Stimulated activated CD8-positive, alpha-beta memory T cell treated with anti-CD3 and anti-CD28 coated beads, Interleukin-2, amount 100 ng/mL, for 1 hour (primary cell): Measurements from ENCODE around the gene SEMA3E.
"Not testable (repeated sequence)": the region's sequence is repeated elsewhere in the genome, so short reads cannot be mapped to it uniquely, and the experiment has no call there.

ENCODE experiments used
- DNase-seq, 2 donors: peaks; one replicate each; pipeline ENCODE4 v3.0.0-alpha.2; 2020; ENCODE audit warnings: low read depth in 2 of 2

Gene SEMA3E

DNA sequence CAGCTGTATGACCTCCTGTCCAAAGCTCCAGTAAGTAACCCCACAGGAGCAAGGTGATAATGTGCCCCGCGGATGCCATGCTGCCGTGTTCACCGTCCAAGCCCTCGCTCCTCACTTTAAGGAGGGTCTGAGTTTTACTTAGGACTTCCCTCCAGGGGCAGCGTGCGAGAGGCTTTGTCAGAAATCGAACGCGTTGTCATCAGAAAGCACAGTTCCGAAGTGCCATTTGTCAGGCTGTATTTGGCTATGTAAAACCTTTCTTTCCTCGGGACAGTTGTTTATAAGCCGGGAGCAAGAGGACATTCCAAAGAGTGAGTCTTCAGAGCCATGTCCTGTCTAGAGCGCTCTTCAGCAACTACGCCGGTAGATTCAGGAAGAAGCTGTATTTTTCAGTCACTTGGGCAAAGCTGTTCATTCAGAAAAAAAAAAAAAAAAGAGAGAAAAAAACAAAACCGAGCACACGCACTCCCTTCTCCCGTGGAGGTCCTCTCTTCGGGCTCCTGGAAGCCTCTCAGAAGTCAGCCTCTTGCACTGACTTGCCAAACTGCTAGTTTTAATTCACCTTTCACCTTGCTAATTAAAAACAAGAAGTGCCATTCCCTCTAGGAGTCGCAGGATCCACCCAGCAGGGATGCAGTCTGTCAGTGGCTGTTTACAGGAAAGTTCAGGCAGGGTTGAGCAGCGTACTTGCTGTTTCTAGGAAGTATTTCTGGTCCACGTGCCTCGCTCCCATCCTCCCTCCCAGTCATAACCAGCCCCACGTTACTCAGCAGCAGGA lies at the start of gene SEMA3E:
Gene SEMA3E (minus strand): TSS at position 676 of the 778 bp plus-strand sequence.
- no peak for DNase-seq

DNA sequence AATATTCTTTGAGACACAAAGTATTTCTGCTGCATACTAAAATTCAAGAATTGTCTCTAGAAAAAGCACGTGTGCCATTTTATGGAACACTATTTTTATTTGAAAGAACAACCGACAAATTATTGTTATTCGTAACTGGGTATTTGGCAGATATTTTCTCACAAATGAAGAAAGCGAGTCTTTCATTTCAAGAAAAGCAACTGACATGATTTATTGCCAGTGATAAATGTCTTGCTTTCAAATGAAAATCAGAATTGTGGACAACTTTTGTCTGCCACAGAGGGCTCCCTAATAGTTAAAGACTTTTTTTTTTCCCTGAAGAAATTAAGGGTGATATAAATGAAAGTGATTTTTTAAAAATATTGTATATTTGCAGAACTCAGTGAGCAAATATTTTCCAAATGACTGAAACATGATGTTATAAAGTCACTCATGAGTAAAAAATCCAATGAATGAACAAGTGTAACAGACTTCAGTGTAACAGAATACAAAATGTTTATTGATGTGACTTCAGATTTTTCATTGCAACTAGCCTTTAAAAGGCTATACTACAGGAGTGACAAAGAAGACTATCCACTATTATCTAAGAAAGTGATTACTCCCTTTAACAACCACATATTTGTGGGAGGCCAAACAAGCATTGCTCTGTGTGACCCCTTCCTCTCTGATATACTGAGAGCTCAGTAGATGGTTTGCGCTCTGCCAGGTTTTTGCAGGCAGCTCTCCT lies 49.0 kb upstream of the SEMA3E start:
- DNase-seq, result no peak

DNA sequence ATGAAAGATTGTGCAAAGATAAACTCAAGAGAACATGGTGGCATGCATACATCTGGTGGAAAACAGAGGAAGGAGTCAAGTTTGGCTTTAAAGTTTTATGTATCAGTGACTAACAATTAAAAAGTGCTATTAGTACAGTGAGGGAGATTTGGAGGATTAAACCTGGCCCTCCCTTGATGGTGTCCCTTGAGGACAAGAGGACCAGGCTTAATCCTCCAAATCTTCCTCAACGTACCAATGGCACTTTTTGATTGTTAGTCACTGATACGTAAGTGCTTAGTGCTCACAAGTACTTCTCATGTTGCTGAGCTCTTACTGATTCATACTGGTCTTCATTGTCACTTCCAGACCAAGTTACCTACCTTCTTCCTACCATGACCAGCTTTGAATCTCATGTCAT lies 47.2 kb upstream of the SEMA3E start:
- DNase-seq, result no peak

DNA sequence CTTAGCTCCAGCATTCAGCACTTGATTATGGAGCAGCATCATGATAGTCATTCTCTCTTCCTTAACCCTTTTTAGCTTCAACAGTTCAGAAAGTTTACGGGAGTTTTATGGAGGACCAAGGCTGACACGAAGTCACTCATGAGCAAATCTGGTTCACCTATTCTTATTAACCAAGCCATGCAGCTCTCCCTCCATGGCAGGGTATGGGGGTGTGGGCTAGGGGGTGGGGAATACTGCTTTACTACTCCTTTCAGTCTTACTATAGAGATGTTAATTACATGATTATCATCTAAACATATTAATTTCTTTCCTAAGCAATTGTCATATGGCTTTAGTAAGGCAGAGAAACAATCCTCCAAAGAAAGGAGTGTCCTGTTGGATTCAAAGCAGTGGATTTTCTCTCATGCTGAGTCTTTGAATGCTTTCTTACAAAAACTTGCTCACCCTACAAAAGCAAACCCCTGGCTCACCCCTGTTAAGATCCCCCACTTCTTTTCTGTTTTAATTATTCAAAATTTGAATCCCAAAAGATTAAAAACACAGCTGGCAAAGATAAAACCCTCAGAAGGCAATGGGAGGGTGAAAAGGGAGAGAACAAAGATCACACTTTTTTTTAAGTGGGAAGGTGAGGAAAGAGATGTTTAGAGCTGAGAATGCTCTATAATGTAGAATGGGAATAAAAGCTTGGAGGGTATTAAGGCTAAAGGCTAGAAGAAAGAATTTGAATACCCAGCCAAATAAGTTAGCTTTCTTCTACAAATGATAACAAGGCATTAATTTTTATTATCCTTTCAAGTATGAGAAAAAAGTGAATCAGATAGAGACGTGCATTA lies 46.4 kb upstream of the SEMA3E start:
- DNase-seq, result no peak

DNA sequence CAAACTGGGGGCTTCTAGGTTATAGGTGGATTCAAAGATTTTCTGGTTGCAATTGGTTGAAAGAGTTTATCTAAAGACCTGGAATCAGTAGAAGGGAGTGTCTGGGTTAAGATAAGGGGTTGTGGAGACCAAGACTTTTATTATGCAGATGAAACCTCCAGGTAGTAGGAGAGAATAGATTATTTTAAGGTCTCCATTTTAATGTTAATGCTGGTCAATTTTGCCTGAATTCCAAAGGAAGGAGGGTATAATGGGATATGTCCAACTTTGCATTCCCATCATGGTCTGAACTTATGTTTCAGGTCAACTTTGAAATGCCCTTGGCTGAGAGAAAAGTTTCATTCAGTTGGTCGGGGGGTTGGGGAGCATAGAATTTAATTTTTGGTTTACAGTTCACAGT lies 44.3 kb upstream of the SEMA3E start:
- DNase-seq, result no peak

DNA sequence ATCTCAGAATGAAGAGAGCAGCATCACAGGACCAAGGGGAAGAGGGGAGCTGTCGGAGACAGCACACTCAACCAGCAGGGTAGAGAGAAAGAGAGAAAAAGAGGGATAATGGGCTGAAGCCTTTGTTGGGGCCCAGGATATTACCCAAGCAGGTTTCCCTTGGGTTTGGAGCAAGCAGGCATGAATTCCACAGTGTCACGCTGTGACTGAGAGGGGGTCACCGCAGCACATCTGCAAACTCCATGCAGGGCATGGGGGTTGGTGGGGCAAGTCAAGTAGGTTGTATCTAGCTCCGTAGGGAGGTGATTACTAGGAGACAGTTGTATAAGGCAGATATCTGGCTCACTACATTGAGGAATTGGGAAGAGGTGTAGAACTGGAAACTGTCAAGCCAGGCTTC lies 42.2 kb upstream of the SEMA3E start:
- no peak for DNase-seq

DNA sequence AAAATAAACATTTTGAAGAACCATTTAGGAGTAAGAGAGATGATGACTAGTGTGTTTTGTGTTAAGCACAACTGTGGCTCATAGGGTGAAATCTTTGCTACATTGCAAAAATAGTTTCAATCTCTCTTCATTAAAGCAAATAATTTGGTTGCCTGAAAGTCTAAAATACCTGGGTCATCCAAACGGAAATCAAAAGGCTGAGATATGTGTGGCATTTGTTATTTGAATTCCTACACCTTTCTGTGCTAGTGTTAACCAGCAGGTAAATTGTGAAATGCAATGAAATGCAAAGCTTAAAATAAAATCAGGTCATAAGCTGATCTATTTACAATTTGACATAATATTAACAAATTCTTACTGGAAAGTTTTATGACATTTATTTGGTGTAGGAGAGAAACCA lies 40.9 kb upstream of the SEMA3E start:
- DNase-seq, result no peak

DNA sequence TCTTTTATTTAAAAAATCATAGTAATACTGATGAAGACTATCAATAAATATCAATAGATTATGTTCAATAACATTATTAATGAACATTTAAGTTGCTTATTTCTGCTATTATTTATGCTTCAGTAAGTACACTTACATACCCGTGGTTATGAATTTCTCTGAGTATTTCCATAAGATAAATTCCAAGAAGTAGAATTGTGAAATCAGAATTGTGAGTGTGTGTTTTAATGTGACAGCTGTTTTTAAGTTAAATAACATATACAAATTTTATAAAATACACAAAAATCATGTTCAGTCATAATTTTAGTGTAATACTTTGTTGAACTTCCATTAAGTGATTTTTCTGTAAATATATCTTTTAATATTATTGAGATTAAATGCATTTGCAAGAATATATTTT lies 37.5 kb upstream of the SEMA3E start:
- no peak for DNase-seq

DNA sequence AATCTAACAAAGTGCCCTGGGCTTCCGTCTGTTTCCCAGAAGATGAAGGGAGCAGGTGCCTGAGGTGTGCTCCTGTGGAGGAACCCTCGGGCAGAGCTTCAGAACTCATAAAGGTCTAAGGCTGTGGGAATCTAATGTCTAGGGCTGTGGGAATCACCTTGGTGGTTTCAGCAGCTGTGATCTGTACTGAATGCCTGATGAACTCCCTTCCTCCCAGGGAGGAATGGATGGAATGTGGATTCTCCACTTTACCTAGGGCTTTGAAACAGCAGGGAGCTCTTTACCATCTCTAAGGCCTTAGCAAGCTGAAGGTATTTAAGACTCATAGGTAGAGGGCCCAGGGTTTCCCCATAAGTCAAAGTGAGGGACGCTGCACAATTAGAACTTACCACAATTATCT lies 36.0 kb upstream of the SEMA3E start:
- DNase-seq, result no peak

DNA sequence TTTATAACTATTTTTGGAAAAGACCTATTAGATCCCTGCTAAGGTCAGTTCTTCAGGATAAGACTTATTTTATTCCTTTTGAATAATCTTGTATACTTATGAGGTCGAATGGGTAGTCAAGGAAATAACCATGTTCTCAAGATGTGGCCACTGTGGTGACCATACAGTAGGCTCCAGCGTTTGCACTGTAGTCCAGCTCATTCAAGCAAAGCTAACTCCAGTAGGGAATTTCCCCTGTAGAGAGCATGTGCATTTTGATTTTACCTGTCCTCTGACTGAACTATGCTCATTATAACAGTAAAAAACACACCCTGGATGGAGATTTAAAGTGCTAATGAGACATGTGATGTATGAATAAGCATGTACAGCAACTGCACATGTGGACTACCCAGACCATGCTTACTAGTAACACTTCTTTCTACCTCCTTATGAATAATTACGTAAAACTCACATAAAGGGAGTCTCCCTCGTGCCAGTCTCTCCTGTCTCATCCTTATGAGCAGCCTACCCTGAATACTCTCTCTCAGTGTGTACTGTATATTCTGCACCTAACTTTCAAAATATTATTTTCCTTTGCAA lies 32.4 kb upstream of the SEMA3E start:
- DNase-seq, result no peak

DNA sequence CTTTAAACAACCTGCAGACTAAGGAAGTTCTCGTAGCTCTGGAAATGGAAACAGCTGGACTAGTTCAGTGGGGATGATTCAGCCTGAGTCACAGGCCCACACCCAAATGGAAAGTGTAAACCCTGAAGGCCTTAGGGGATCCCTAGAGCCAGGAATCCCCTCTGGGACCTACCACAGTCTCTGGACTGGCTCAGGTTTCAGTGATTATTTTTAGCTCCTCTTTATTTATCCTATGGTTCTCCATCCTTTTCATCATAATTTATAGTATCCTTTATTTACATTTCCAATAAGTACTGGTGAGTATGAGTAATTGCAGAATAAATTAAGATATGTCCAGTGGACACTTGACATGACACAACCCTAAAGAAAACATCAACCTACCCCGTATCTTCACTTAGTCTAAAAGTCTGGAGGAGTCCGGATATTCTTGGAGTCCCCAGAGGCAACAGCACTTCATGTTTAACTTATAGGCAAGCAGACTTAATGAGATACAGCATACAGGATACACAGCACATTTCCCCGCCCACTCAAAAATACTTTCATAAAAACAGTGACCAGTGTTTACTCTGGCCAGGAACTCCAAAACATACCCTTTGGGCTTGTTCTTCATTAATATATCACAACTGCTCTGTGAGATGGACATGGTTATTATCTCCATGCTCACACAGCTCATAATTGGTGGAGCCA lies 28.4 kb upstream of the SEMA3E start:
- no peak for DNase-seq

DNA sequence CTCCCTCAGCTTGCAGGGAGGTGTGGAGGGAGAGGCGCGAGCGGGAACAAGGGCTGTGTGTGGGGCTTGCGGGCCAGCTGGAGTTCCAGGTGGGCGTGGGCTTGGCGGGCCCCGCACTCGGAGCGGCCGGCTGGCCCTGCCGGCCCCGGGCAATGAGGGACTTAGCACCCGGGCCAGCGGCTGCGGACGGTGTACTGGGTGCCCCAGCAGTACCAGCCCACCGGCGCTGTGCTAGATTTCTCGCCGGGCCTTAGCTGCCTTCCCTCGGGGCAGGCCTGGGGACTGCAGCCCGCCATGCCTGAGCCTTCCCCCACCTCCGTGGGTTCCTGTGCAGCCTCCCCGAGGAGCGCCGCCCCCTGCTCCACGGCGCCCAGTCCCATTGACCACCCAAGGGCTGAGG lies 24.4 kb upstream of the SEMA3E start:
- DNase-seq, result not testable (repeated sequence)

DNA sequence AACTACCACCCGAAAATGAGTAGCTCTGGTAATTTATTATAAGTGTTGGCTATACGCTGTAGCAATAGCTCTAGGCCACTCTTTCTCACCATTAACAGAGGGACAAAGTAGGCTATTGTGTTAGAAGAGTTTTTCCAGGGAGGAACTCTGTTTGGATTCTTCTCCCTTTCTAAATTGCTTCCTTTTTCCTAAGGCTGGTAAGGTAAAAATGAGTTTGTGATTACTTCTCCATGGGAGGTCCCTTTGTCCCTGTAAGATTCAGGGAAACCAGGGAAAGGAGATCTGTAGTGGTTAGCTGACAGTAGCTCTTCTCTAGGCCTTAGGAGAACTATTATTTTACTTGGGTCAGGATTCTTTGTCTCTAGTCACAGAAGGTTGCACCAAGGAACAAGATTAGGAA lies 23.2 kb upstream of the SEMA3E start:
- no peak for DNase-seq

DNA sequence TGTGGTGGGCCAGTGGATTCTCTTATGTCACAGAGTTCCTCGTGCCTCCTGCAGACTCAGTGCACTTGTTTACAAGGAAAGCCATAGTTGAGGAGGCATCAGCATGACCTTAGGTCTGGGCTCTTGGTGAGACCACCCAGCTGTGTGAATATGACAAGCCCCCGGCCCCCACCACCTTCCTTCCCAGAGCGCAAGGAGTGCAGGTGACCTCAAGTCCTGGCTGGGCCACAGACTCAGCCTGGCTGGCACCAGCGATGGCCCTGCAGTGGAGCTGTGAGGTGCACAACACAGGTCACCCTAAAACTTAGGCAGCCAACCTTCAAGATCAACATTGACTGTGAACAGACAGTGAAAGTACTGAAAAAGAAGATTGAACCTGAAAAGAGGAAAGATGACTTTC lies 14.2 kb upstream of the SEMA3E start:
- DNase-seq, result no peak

DNA sequence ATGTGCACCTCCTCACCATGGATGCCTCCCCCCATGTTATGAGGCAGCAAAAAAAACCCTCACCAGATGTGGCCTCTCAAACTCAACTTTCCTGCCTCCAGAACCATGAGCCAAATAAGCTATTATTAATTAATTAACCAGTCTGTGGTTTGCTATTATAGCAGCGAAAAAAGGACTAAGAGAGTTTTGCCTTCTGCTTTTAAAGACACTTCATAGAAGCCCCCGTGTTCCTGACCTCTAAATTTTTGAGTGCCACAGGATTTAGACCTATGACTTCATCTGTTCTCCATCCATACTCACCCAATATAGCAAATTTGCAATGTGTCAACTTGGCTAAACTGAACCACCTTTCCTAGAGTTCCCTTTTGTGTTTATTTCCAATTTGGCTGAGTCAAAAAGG lies 9.2 kb upstream of the SEMA3E start:
- no peak for DNase-seq

DNA sequence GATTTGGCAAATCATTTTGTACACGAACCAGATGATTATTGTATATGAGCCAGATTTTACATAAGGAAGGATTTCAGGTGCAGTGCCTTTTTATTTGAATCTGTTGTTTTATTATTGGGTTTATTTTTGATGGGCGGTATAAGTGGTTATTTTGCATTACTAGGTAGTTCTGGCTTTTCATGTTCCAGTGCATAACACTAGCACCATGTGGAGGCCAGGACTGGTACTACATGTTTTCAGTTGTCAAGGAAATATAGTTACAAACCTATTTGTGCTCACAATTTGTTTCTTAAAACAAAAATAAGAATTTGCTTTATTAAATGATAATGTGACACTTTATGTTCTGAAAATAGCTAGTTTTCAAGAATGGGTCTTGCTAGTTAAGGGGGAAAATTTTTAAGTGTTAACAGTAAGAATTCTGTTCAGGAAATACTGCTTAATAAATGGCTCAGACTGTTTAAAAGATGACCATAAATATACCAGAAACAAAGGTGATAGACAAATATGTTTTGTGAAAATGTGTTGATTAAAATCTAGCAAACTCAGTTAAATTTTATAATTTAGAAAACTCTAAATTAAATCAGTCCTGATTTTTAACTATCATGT lies 7.1 kb upstream of the SEMA3E start:
- DNase-seq, result no peak

DNA sequence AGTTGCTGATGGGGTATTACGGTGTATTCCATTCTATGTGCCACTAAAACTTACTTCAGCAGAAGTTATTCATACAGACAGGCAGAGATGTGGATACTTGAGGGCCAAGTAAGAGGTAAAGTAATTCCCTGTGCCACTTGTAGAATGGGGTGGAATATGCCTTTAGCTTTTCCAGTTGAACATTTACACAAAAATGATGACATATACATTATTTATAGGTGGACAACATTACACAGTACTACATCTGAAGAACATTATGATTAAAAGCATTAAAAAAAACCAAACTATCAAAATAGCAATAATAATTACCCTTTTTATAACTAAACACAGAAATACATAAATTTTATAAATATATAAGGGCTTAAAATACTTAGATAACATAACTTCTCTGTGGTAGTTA lies 3.5 kb upstream of the SEMA3E start:
- no peak for DNase-seq

DNA sequence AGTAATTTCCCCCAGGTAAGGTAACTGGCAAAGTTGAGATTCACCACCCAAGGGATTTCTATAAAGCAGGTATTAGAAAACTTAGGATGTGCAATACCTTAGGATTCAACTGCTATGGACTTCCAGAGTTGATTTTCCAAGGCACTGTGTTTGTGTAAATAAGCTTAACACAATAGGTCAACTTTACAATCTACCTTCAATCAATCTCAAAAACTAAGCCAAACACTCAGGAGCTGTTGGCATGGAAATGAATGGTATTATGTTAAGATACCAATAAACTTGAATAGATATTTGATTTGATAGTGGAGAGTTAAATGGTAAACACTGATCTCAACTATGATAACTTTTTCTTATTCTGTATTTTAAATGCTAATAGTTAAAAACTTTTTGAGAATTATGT lies 762 bp upstream of the SEMA3E start:
- DNase-seq, result no peak

DNA sequence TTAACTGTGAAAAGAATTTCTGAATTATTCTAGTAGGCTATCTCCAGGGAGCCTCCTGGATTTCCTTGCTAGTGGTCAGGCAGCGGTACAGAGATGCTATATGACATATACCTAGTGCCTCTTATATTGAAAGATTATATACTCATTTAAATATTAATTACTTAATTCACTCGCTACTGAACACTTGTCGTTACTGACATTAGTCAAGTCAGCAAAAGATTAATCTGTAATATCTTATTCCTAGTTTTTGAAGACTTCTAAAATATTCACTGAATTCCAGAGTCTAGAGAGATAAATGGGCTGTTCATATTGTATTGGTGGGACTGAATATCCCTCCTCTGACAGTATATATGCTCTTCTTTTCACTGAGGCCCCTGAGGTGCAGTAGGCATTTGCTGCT lies 2.9 kb downstream of the SEMA3E start:
- no peak for DNase-seq

DNA sequence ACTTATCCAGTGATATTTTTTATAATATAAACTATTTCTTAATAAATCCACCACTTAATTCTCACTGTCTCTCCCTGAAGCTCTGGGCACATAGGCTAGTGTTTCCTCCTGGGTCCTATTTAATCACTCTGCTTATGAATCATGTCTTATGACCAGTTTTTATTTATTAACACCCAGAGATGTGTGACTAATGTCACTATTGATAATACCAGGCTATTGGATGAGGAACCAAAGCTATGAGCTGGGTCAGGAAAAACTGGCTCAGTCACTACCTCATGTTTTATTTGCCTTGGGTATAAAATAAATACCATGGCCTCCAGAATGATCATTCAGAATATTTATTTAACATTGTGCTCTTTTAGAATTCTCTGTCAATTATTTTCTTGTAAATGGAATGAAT lies 5.2 kb downstream of the SEMA3E start:
- DNase-seq, result no peak

DNA sequence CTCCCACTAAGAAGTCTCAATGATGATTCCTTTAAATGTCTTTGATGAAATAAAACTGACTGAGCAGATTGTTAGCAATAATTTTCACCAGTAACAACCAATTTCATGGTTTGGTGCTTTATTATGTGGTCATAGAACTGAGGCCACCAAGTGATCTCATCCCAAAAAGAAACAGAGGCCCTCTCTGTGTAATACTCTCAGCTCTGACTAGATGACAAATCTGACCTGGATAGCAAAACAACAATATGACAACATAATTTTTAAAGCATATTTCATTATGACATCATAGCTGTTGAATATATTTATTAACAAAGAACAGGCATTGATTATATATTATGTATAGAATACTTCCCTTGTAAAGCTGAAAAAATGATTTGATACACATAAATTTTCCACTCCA lies 5.9 kb downstream of the SEMA3E start:
- no peak for DNase-seq
